Naive thymus-derived CD8-positive, alpha-beta T cell (primary cell): ENCODE measurements around the gene CHCHD6. TPM values are rescaled to one million over a fixed set of nuclear protein-coding genes. Genes with fewer than 3 reads are reported as not detected.

ENCODE experiments used
- ATAC-seq, 2 donors: fragments of 150-1000 bp; cut with Tn5 transposase in 1 of 2; sonication (Bioruptor Pico), chemical (Tn5 transposase) in 1 of 2; 1 replicate in 1 of 2; 2 replicates in 1 of 2; pipeline ENCODE4 v1.10.0; 2021; ENCODE audit warnings: mild to moderate bottlenecking in 2 of 2, moderate library complexity in 2 of 2
- POLR2A ChIA-PET: fragments of 350-600 bp; sonication (Branson Sonifier 250); formaldehyde crosslinking; loops from one replicate; lab custom pipeline; 2021; ENCODE audit warnings: antibody characterized with exemption; lab: Charles Lee
- DNase-seq, 10 donors: peaks; one replicate each; pipeline versions ENCODE4 v3.0.0 to v3.0.0-alpha.2; 2020 to 2022
- H3K27ac Mint-ChIP-seq, 10 donors: one replicate each; pipeline ENCODE4 v1.8.0; 2020 to 2022; ENCODE audit warnings: mild to moderate bottlenecking in 10 of 10, mixed read lengths in 10 of 10, moderate library complexity in 4 of 10, inconsistent platforms in 1 of 10
- H3K27me3 Mint-ChIP-seq, 5 donors: one replicate each; pipeline ENCODE4 v1.8.0; 2021 to 2022; ENCODE audit warnings: mixed read lengths in 5 of 5
- H3K36me3 Mint-ChIP-seq, 3 donors: one replicate each; pipeline ENCODE4 v1.8.0; 2020 to 2022; ENCODE audit warnings: mixed read lengths in 3 of 3, mild to moderate bottlenecking in 2 of 3, inconsistent platforms in 1 of 3
- H3K4me1 Mint-ChIP-seq, 4 donors: one replicate each; pipeline ENCODE4 v1.8.0; 2021 to 2022; ENCODE audit warnings: mixed read lengths in 4 of 4
- H3K4me3 Mint-ChIP-seq, 10 donors: one replicate each; pipeline ENCODE4 v1.8.0; 2020 to 2022; ENCODE audit warnings: mild to moderate bottlenecking in 10 of 10, mixed read lengths in 10 of 10, moderate library complexity in 6 of 10, inconsistent platforms in 1 of 10
- H3K9me3 Mint-ChIP-seq, 9 donors: one replicate each; pipeline ENCODE4 v1.8.0; 2020 to 2022; ENCODE audit warnings: mixed read lengths in 9 of 9, mild to moderate bottlenecking in 3 of 9, inconsistent platforms in 1 of 9, moderate library complexity in 1 of 9
- polyA plus RNA-seq, 3 donors: library from polyadenylated mRNA; unstranded; fragments of 300-500 nt; fragmentation: Illumina TruSeq; gene quantifications; one replicate each; pipeline ENCODE4 v1.2.3, GENCODE V29; 2021
- total RNA-seq, 8 experiments: library from RNA in 2 of 8; stranded (reverse) in 2 of 8; gene quantifications; one replicate each; pipeline ENCODE4 v1.2.3 and lab custom pipeline; 2021 to 2026

The CHCHD6 gene
- total and polyA plus RNA-seq, 5 experiments from 2014 or later, result 7.8 to 16.9 (median 11.3) TPM

DNA sequence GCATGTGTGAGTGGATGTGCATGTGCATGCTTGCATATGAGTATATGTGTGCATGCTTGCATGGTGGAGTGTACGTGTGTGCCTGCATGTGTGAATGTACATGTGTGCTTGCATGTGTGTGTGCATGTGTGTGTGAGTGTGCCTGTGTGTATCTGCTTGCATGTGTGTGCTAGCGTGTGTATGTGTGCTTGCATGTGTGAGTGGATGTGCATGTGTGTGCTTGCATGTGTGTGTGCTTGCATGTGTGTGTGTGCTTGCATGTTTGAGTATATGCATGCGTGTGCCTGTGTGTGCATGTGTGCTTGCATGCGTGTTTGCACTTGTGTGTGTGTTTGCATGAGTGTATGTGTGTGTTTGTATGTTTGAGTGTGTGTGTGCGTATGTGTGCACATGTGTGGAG is 274.3 kb downstream of the CHCHD6 start:
- Mint-ChIP-seq H3K27ac (no peak overlapping the region), H3K9me3 (peaks cover 8 to 24% (median 16%) of the 10 kb centered on the region in 9 donors), H3K36me3 (peaks cover 0 to 16% (median 7%) of the 10 kb centered on the region in 3 donors), H3K4me1 (peaks cover 3 to 13% (median 11%) of the 10 kb centered on the region in 4 donors), H3K4me3 (peak overlapping the region in 1 of 10 donors; percentile 5), H3K27me3 (peaks cover 16 to 37% (median 32%) of the 10 kb centered on the region in 5 donors)
- no peak for ATAC-seq
- no peak for DNase-seq
- POLR2A ChIA-PET, result no interaction called here

DNA sequence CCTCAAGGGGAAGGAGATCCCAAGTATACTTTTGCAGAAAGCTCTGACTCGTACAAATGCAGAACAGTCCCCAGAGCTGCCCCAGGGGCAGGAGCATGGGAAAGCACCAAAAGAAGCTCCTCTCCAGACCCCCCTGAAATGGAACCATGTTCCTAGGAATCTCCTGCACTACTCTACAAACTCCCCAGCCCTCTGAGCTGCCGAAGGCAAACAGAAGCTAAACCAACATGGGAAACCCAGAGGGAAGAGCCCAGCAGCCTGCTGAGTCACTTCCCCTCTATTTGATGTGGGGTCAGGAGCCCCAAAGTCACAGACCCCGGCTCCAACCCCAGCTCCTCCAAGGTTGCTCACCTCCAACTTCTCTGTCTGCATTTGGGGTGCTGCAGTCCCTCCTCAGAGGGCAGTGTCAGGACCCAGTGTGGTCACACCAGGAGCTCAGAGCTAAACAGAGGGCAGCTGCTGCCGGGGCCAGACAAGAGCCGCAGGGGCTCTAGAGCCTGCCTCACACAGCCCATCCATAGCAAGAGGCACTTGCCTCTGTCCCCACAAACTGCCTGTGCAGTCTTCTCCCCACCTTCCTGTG is 275.1 kb downstream of the CHCHD6 start:
- POLR2A ChIA-PET, result no interaction called here
- peaks cover 0 to 13% (median 7%) of the 10 kb centered on the region in 3 donors for H3K36me3 Mint-ChIP-seq
- no peak overlapping the region for H3K27ac Mint-ChIP-seq
- peaks cover 16 to 34% (median 29%) of the 10 kb centered on the region in 5 donors for H3K27me3 Mint-ChIP-seq
- no peak overlapping the region for H3K4me3 Mint-ChIP-seq
- DNase-seq (no peak), ATAC-seq (no peak)
- H3K9me3 Mint-ChIP-seq, result peaks cover 8 to 16% (median 13%) of the 10 kb centered on the region in 9 donors
- H3K4me1 Mint-ChIP-seq, result peaks cover 3 to 13% (median 11%) of the 10 kb centered on the region in 4 donors

DNA sequence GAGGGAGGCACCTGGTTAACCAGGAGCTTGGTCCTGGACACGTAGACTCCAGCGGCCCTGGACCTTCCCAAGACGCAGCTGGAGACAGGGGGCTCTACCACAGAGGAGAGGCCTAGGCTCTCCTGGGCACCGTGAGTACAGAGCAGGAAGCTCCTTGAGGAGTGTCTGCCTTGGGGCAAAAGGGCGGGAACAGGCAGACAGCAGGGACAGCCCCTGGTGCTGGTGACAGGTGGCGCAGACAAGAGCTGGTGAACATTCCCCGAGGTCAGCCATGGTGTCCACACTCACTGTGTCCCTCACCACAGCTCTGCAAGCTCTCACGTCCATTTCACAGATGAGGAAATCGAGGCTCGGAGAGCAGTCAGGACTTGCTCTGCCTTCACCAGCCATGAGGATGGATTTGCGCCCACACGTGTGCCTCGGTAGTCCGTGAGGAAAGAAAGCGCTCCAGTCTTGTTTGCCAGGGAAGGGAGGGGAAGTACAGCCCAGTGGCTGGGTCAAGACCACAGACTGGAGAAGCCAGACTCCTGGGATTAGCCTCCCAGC is 276.3 kb downstream of the CHCHD6 start:
- H3K9me3 Mint-ChIP-seq, result peaks cover 0 to 4% (median under 1%) of the 10 kb centered on the region in 9 donors
- POLR2A ChIA-PET, result no interaction called here

DNA sequence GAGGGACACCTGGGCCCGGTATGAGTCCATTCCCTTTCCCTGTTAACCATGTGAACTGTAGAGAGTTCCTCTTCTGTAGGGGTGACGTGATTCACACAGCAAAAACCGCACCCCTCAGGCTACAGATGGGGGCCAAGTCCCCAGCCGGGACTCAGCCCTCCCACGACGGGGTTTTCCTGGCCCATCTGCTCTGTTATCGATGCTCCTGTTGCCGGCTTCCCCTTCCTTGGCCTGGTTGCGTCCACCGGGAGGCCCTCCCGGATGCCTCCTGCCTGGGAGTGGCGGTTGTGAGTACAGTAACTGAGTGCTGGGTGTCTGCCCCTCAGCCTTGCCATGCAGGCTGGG is 278.1 kb downstream of the CHCHD6 start:
- peaks cover 11 to 33% (median 19%) of the 10 kb centered on the region in 5 donors for H3K27me3 Mint-ChIP-seq
- no peaks in the 10 kb centered on the region for H3K36me3 Mint-ChIP-seq
- no peaks in the 10 kb centered on the region for H3K9me3 Mint-ChIP-seq
- ATAC-seq (peak; percentile 15 to 53), DNase-seq (peak in 5 of 10 donors; percentile 21 to 66 (median 49))
- H3K4me1 Mint-ChIP-seq, result peaks cover 5 to 14% (median 12%) of the 10 kb centered on the region in 4 donors
- H3K27ac Mint-ChIP-seq, result peak overlapping the region; percentile 75 to 97 (median 92)
- H3K4me3 Mint-ChIP-seq, result peak overlapping the region; percentile 76 to 91 (median 86)
- POLR2A ChIA-PET, result interaction anchor here (1.1 kb wide), 1 partner anchor 37 kb away, joined by 3 read pairs; no protein-coding TSS in a partner anchor

More for the DNA sequence above, 276.3 kb downstream of the CHCHD6 start:
- Mint-ChIP-seq H3K27me3 (peaks cover 11 to 34% (median 19%) of the 10 kb centered on the region in 5 donors), H3K4me3 (peak overlapping the region in 2 of 10 donors; percentile 41 to 51), H3K4me1 (peaks cover 3 to 14% (median 12%) of the 10 kb centered on the region in 4 donors), H3K27ac (no peak overlapping the region), H3K36me3 (peaks cover 0 to 1% (median 1%) of the 10 kb centered on the region in 3 donors)
- DNase-seq, result no peak
- no peak for ATAC-seq

DNA sequence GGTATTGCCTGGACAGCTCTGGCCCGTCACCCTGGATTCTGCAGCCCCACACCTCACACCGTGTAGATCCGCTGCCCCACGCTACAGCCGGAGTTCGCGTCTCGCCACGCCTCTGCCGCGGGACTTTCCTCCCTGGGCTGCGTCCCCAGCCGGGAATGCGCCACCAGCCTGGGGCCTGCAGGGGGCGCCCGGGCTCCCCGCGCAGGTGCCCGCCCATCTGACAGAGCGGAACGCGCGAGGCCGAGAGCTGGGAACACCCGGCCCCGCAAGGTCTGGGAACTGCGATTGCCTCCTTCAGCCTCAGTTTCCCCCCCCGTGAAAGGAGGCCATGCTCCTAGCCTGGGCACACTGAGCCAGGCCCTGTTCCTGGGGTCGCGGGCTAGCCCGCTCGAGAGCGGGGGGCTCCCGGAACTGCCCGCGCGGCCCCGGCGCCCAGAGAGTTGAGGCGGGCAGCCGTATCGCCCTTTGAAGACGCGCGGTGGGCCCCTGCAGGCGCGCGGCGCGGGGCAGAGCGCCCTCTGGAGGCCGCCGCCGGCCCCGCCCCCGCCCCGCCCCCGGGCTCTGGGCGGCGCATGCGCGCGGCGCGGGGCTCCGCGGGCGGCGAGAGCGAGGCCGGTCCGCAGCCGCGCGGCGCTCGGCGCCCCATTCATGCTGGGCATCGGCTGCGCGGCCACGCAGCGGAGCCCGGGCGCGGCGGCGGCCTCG is 278.6 kb downstream of the CHCHD6 start, which contains the start of gene PLXNA1:
Gene PLXNA1 (plus strand): TSS at position 645 of the 705 bp plus-strand sequence. CDS start 5,479 bp downstream, outside the sequence.
- peak; percentile 80 to 98 (median 87) for DNase-seq
- peak; percentile 80 to 83 for ATAC-seq
- POLR2A ChIA-PET, result interaction anchor here (0.6 to 1.1 kb wide), 2 partner anchors 37 to 509 kb away, joined by 3 read pairs; no protein-coding TSS in a partner anchor
- H3K4me1 Mint-ChIP-seq, result peaks cover 9 to 14% (median 12%) of the 10 kb centered on the region in 4 donors
- no peaks in the 10 kb centered on the region for H3K36me3 Mint-ChIP-seq
- H3K27ac Mint-ChIP-seq, result peak within 1 kb of the TSS; percentile 75 to 97 (median 92)
- H3K9me3 Mint-ChIP-seq, result no peaks in the 10 kb centered on the region
- peak within 1 kb of the TSS; percentile 76 to 91 (median 86) for H3K4me3 Mint-ChIP-seq
- peaks cover 11 to 27% (median 18%) of the 10 kb centered on the region in 5 donors for H3K27me3 Mint-ChIP-seq

DNA sequence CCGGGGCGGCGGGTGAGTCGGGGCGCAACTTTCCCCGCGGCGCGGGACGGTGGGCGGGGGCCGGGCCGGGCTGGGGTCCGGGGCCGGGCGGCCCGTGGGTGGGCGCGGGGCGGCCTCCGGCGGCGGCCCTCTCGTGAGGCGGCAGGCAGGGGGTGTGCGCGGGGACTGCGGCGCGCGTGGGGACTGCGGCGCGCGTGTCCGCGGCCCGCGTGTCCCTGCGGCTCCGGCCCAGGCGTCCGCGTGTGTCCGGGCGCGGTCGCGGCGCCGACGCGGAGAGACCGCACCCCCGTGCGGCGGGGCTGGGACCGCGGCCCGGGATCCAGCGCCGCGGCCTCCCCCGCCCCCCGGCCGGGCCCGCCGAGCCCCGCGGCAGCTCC is 279.2 kb downstream of the CHCHD6 start:
- H3K9me3 Mint-ChIP-seq, result no peaks in the 10 kb centered on the region
- H3K4me1 Mint-ChIP-seq, result peaks cover 9 to 14% (median 12%) of the 10 kb centered on the region in 4 donors
- H3K36me3 Mint-ChIP-seq, result no peaks in the 10 kb centered on the region
- no peak overlapping the region for H3K4me3 Mint-ChIP-seq
- ATAC-seq, result peak in 1 of 2 donors; percentile 2
- H3K27me3 Mint-ChIP-seq, result peaks cover 9 to 21% (median 12%) of the 10 kb centered on the region in 5 donors
- no peak overlapping the region for H3K27ac Mint-ChIP-seq
- DNase-seq, result peak in 5 of 10 donors; percentile 12 to 25 (median 15)
- POLR2A ChIA-PET, result no interaction called here

DNA sequence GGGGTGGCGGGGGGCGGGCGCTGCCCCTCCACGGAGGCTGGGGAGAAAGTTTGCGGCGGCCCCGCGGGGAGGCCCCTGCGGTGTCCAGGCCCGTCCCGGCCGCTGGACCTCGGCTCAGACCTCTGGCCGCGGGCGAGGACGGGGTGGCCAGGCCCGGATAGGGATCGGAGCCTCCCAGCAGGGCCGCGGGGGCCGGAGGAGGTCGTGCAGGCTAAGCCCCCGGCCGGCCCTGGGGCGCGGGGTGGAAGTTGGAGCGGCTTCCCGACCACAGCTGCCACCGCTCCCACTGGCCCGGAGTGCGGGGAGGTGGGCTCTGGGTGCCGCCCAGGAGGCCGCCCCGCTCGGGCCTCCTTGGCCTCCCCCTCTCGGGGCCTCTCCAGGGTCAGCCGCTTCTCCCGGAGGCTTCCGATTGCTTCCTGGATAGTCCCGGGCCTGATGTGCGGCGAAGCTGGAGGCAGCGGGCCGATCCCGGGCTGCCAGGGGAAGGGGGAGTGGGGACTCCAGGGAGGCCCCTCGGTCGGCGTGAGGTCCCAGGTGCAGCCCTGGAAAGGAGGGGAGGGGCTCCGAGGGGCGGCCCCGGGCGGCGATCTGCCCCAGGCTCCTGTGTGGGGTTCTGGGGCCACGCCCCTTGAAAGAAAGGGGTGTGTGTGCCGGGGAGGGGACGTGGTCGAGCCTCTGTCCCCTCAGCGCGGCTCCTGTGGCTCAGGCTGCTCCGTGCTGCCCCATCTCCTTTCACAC is 279.8 kb downstream of the CHCHD6 start:
- H3K4me1 Mint-ChIP-seq, result peaks cover 9 to 14% (median 12%) of the 10 kb centered on the region in 4 donors
- peaks cover 6 to 15% (median 8%) of the 10 kb centered on the region in 5 donors for H3K27me3 Mint-ChIP-seq
- ATAC-seq (peak in 1 of 2 donors; percentile 13), DNase-seq (peak in 8 of 10 donors; percentile 17 to 54 (median 30))
- no peaks in the 10 kb centered on the region for H3K36me3 Mint-ChIP-seq
- H3K4me3 Mint-ChIP-seq, result peak overlapping the region in 8 of 10 donors; percentile 55 to 72 (median 62)
- H3K9me3 Mint-ChIP-seq, result no peaks in the 10 kb centered on the region
- POLR2A ChIA-PET, result no interaction called here
- H3K27ac Mint-ChIP-seq, result peak overlapping the region in 1 of 10 donors; percentile 33

DNA sequence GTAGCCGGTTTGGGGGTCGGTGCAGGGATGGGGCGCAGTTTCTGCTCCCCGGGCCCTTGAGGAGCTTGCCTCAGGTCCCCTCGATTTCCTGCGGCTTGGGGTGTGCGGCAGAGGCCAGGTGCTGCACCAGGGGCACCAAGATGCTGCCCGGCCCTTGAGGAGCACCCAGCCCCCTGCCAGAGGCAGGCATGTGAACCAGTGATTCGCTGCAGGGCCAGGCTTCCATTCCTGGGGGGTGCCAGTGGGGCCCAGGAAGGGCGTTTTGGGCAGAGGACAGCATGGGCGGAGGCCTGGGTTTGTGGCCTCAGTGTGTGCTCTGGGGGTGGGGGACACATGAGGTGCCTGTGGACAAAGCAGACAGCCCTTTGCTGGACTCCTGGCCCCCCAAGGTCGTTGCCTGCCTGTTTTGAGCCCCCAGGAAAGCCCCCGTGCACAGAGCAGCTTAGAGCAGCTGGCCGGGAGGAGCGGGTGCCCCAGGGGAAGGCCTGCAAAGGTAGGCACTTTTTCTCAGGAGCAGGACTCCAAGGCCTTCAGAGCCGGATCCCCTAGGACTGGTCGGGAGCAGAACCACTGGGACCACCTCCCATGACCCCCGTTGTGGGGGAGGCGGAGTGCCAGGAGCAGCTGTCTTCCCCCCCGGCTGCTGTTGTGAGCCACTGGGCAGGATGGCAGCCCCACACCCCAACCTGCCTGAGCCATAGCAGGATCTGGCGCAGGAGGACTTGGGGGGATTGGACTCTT is 280.5 kb downstream of the CHCHD6 start:
- H3K9me3 Mint-ChIP-seq, result no peaks in the 10 kb centered on the region
- DNase-seq, result no peak
- peaks cover 4 to 8% (median 5%) of the 10 kb centered on the region in 5 donors for H3K27me3 Mint-ChIP-seq
- peaks cover 0 to 2% (median 2%) of the 10 kb centered on the region in 3 donors for H3K36me3 Mint-ChIP-seq
- H3K4me3 Mint-ChIP-seq, result peak overlapping the region in 9 of 10 donors; percentile 32 to 72 (median 60)
- no peak for ATAC-seq
- POLR2A ChIA-PET, result no interaction called here
- H3K27ac Mint-ChIP-seq, result peak overlapping the region in 1 of 10 donors; percentile 33
- H3K4me1 Mint-ChIP-seq, result peaks cover 9 to 14% (median 12%) of the 10 kb centered on the region in 4 donors

DNA sequence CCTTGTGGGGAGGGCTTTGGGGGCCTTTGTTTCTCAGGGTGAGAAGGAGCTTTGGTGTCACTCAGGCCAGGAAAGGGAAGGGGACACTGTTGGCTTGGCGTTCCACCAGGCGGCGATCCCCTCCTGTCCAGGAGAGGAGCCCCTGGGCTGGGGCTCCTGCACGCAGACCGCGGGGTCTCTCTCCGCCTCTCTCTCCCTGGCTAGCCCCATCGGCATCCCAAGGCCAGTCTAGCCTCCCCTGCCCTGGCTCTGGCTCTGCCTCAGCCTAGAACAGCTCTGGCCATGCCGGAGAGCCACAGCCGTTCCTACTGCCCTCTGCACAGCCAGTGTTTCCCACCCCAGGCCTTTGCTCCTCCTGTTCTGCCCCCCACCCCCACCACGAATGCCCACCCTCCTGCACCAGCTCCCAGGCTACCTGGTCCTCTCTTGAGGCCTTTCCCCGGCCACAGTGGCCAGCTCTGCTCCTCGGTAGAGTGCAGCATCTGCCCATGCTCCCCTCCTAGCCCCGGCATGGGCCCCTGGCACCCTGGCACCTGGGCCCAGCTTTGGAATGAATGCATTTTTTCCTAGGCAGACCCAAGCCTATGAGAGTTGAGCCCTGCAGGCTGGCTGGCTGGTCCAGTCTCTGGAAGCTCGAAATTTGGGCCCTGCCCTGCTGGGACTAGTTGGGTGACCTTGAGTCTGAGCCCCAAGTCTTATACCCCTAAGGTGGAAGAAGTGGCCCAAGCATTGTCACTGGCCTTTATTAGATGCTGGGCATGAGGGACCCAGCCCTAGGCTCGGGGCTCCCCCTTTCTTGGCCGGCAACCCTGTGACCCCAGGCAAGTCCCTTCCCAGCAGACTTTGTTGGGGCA is 281.3 kb downstream of the CHCHD6 start:
- H3K4me1 Mint-ChIP-seq, result peaks cover 9 to 14% (median 12%) of the 10 kb centered on the region in 4 donors
- H3K36me3 Mint-ChIP-seq, result peaks cover 0 to 2% (median 2%) of the 10 kb centered on the region in 3 donors
- no peak for ATAC-seq
- peak overlapping the region in 5 of 10 donors; percentile 34 to 66 (median 47) for H3K27ac Mint-ChIP-seq
- peak overlapping the region in 7 of 10 donors; percentile 15 to 72 (median 41) for H3K4me3 Mint-ChIP-seq
- no peak for DNase-seq
- H3K9me3 Mint-ChIP-seq, result no peaks in the 10 kb centered on the region
- H3K27me3 Mint-ChIP-seq, result no peaks in the 10 kb centered on the region
- POLR2A ChIA-PET, result no interaction called here

DNA sequence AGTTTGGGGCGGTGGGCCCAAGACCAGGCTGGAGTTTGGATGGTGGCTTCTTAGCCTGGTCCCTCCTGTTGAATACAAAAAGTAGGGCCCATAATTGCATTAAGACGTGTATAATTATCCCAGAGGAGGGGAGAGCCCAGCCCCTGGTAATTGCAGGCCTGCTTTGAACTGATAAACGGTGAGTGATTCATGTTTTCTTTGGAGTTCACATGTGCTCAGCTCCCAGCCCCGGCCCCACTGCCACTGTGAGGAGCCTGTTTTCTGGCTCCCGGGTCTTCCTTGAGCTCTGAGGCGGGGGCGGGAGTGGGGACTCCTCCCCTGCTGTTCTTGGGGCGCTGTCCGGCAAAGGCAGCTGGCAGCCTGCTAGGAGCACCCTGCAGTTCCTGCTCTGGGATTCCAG is 282.0 kb downstream of the CHCHD6 start:
- Mint-ChIP-seq H3K27ac (peak overlapping the region in 1 of 10 donors; percentile 65), H3K27me3 (no peaks in the 10 kb centered on the region), H3K4me1 (peaks cover 10 to 16% (median 12%) of the 10 kb centered on the region in 4 donors), H3K9me3 (no peaks in the 10 kb centered on the region), H3K4me3 (peak overlapping the region in 2 of 10 donors; percentile 11 to 65), H3K36me3 (peaks cover 0 to 2% (median 2%) of the 10 kb centered on the region in 3 donors)
- ATAC-seq (no peak), DNase-seq (no peak)
- POLR2A ChIA-PET, result no interaction called here

DNA sequence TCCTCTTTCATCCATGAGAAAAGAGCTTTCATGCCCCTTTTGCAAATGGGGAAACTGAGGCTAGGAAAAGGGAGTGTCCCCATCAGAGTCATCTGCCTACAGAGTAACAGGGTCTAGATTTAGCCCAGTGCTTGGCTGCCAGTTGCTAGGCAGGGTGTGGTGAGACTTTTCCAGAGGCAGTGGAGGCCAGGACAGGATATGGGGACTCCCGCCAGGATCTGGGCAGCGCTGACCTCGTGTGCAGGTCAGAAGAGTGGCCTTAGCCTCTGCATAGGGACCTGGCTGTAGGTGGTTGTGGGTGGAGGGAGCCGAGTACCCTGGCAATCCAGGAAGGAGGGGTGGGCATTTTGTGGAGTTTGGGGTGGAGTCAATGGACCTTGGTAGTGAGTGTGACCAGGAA is 283.1 kb downstream of the CHCHD6 start:
- H3K27ac Mint-ChIP-seq, result peak overlapping the region in 2 of 10 donors; percentile 30 to 51
- no peaks in the 10 kb centered on the region for H3K27me3 Mint-ChIP-seq
- H3K9me3 Mint-ChIP-seq, result no peaks in the 10 kb centered on the region
- ATAC-seq (no peak), DNase-seq (no peak)
- POLR2A ChIA-PET, result no interaction called here
- H3K4me1 Mint-ChIP-seq, result peaks cover 3 to 11% (median 7%) of the 10 kb centered on the region in 4 donors
- no peak overlapping the region for H3K4me3 Mint-ChIP-seq
- peaks cover 0 to 4% (median 2%) of the 10 kb centered on the region in 3 donors for H3K36me3 Mint-ChIP-seq
